OCI-LY7 (cell line): Measurements from ENCODE around the gene EIF3A.
"Not testable (repeated sequence)": the region's sequence is repeated elsewhere in the genome, so short reads cannot be mapped to it uniquely, and the experiment has no call there.

Experiments used
- EZH2phosphoT487 ChIP-seq: fragments of 200-600 bp; sonication (generic); IDR thresholded peaks from 2 replicates; pipeline ENCODE4 v1.6.1; 2018; ENCODE audit warnings: low read depth, borderline replicate concordance, mild to moderate bottlenecking, mixed run types, antibody characterized with exemption, low read length, moderate library complexity, mixed read lengths
- TF ChIP-seq, protein P1 (sequence below): fragments of 200-600 bp; sonication (generic); conservative IDR thresholded peaks from 2 replicates; pipeline ENCODE4 v1.5.1; 2014; ENCODE audit warnings: mild to moderate bottlenecking, antibody characterized with exemption, low read length, moderate library complexity, mixed read lengths

DNA sequence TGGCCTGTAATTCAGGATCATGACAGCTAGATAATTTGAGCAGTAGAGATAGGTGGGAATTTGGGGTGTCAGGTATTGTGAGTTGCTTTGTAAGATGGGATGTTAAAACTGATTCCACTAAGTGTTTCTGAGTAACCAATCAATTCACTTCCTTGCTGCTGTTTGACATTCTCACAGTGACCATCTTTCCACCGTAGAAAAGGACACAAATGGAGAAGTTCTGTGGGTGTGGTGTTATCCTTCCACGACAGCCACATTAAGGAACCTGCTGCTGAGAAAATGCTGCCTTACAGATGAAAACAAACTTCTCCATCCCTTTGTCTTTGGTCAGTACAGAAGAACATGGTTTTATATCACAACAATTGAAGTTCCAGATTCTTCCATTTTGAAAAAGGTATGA is 27.2 kb upstream of the EIF3A start:
- TF ChIP-seq, protein P1, sequence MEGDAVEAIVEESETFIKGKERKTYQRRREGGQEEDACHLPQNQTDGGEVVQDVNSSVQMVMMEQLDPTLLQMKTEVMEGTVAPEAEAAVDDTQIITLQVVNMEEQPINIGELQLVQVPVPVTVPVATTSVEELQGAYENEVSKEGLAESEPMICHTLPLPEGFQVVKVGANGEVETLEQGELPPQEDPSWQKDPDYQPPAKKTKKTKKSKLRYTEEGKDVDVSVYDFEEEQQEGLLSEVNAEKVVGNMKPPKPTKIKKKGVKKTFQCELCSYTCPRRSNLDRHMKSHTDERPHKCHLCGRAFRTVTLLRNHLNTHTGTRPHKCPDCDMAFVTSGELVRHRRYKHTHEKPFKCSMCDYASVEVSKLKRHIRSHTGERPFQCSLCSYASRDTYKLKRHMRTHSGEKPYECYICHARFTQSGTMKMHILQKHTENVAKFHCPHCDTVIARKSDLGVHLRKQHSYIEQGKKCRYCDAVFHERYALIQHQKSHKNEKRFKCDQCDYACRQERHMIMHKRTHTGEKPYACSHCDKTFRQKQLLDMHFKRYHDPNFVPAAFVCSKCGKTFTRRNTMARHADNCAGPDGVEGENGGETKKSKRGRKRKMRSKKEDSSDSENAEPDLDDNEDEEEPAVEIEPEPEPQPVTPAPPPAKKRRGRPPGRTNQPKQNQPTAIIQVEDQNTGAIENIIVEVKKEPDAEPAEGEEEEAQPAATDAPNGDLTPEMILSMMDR, result not testable (repeated sequence)
- TF ChIP-seq EZH2phosphoT487, result not testable (repeated sequence)
